Stimulated activated CD4-positive, alpha-beta T cell treated with anti-CD3 and anti-CD28 coated beads, TNF-alpha, amount 100 ng/mL, for 24 hours (primary cell): ENCODE data around the gene HOMER1.
A peak's percentile ranks its signal among the peaks of the same experiment; 100 is the strongest.
"Not testable (repeated sequence)": the region's sequence is repeated elsewhere in the genome, so short reads cannot be mapped to it uniquely, and the experiment has no call there.

Source experiments
- DNase-seq, 3 experiments: peaks; one replicate each; pipeline ENCODE4 v3.0.0-alpha.2; 2020; ENCODE audit warnings: low read depth in 3 of 3

The HOMER1 gene

GRCh38 chr5:79517601-79518000, 3.7 kb upstream of the HOMER1 start:
- DNase-seq, result no peak

- DNase-seq, result no peak
Measured at GRCh38 chr5:79516986-79517385, 3.1 kb upstream of the HOMER1 start.

GRCh38 chr5:79516331-79516730, 2.4 kb upstream of the HOMER1 start:
- not testable (repeated sequence) for DNase-seq

- DNase-seq, result peak; percentile 79 to 86 (median 81)
Measured at GRCh38 chr5:79514391-79515105, 614 bp upstream of the HOMER1 start.

- DNase-seq, result peak in 2 of 3 experiments; percentile 1 to 6
Measured at GRCh38 chr5:79513308-79513703, 628 bp downstream of the HOMER1 start.

GRCh38 chr5:79512471-79513307, 1.2 kb downstream of the HOMER1 start:
- peak in 1 of 3 experiments; percentile 2 for DNase-seq

- DNase-seq, result no peak
Measured at GRCh38 chr5:79512049-79512448, 1.9 kb downstream of the HOMER1 start.

GRCh38 chr5:79510638-79511037, 3.3 kb downstream of the HOMER1 start:
- no peak for DNase-seq

- DNase-seq, result no peak
Measured at GRCh38 chr5:79509244-79509885, 4.6 kb downstream of the HOMER1 start.

GRCh38 chr5:79508794-79509193, 5.1 kb downstream of the HOMER1 start:
- DNase-seq, result no peak

GRCh38 chr5:79508354-79508753, 5.6 kb downstream of the HOMER1 start:
- no peak for DNase-seq

- DNase-seq, result no peak
Measured at GRCh38 chr5:79507251-79508205, 6.4 kb downstream of the HOMER1 start.

- no peak for DNase-seq
Measured at GRCh38 chr5:79505138-79505537, 8.8 kb downstream of the HOMER1 start.

- DNase-seq, result no peak
Measured at GRCh38 chr5:79503794-79504495, 10.0 kb downstream of the HOMER1 start.

GRCh38 chr5:79499640-79500273, 14.2 kb downstream of the HOMER1 start:
- DNase-seq, result no peak

- no peak for DNase-seq
Measured at GRCh38 chr5:79495311-79495710, 18.6 kb downstream of the HOMER1 start.

- DNase-seq, result no peak
Measured at GRCh38 chr5:79493596-79494345, 20.2 kb downstream of the HOMER1 start.

GRCh38 chr5:79491690-79492317, 22.1 kb downstream of the HOMER1 start:
- no peak for DNase-seq

- DNase-seq, result no peak
Measured at GRCh38 chr5:79490323-79490936, 23.5 kb downstream of the HOMER1 start.
